Measurements from ENCODE around the gene TMEM81. TPM values are rescaled to one million over a fixed set of nuclear protein-coding genes. Genes with fewer than 3 reads are reported as not detected.

TMEM81 gene
- total RNA-seq, 1 donor from 2014 or later, result 3.7 TPM

DNA sequence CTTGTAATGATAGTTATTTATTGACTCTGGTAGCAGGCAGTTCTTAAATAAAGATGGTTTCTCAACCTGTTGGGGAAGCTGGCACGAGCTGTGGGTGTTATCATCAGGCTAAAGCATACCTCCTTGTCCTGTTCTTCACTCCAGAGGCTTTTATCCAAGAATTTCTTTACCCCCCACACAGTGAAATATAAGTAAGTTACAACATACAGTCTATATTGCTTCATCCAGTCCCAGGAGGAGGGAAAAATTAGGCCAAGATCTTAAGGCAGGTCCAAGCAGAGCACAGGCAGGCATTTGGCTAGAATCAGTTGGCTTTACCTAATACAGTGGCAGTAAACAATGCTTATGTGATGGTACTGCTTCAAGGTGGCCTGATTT is 6.3 kb downstream of the TMEM81 start:
- Mint-ChIP-seq H3K4me1 (ENCODE audit: low read depth) (no peaks in the 10 kb centered on the region), H3K27me3 (ENCODE audit: low read depth) (no peaks in the 10 kb centered on the region), H3K4me3 (ENCODE audit: unreplicated experiment) (no peak overlapping the region), H3K27ac (ENCODE audit: unreplicated experiment) (no peak overlapping the region), H3K36me3 (ENCODE audit: low read depth) (no peaks in the 10 kb centered on the region), H3K9me3 (ENCODE audit: low read depth) (no peaks in the 10 kb centered on the region)
- no peak for DNase-seq (ENCODE audit: low spot score)
- TF ChIP-seq, protein P1, sequence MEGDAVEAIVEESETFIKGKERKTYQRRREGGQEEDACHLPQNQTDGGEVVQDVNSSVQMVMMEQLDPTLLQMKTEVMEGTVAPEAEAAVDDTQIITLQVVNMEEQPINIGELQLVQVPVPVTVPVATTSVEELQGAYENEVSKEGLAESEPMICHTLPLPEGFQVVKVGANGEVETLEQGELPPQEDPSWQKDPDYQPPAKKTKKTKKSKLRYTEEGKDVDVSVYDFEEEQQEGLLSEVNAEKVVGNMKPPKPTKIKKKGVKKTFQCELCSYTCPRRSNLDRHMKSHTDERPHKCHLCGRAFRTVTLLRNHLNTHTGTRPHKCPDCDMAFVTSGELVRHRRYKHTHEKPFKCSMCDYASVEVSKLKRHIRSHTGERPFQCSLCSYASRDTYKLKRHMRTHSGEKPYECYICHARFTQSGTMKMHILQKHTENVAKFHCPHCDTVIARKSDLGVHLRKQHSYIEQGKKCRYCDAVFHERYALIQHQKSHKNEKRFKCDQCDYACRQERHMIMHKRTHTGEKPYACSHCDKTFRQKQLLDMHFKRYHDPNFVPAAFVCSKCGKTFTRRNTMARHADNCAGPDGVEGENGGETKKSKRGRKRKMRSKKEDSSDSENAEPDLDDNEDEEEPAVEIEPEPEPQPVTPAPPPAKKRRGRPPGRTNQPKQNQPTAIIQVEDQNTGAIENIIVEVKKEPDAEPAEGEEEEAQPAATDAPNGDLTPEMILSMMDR (IDR thresholded peaks at IDR 0.05), result no peak

DNA sequence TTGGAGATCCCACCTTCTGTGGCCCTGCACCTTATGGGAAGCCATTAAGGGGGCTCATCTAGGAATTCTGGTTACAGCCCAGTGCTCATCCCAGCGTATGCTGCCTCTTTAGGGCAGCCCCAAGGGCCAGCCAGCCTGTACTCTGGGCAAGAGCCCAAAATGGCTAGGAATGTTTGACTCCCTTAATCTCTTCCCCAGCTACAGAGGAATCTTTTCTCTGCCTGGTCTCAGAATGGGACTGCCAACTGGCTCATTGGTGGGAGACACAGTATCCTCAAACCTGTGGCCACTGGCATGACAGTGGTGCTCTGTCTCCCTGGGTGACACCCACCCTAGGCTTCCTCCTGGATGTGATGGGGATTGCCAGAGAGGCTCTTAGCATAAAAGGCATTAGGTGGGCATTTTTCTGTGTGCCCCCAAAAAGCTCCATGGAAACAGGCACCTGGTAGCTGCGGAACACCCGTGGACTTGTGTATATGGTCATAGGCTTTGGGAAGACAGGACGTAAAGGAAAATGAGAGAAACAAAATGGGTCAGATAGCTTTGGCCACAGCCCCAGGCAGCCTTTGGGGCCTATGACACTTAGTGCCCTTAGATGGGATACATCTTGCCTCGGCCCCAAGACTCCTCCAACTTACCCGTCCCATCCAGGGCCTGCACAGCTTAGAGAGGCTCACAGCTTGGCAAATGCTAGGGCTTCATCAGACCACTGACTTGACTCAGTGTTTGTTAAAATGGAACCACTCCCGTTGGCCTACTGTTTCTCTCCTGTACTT is 6.9 kb downstream of the TMEM81 start:
- TF ChIP-seq, protein P1 (IDR thresholded peaks at IDR 0.05), result no peak
- H3K4me3 Mint-ChIP-seq (ENCODE audit: unreplicated experiment), result no peak overlapping the region
- no peak for DNase-seq (ENCODE audit: low spot score)
- H3K4me1 Mint-ChIP-seq (ENCODE audit: low read depth), result no peaks in the 10 kb centered on the region
- no peak overlapping the region for H3K27ac Mint-ChIP-seq (ENCODE audit: unreplicated experiment)
- no peaks in the 10 kb centered on the region for H3K27me3 Mint-ChIP-seq (ENCODE audit: low read depth)
- H3K9me3 Mint-ChIP-seq (ENCODE audit: low read depth), result no peaks in the 10 kb centered on the region
- no peaks in the 10 kb centered on the region for H3K36me3 Mint-ChIP-seq (ENCODE audit: low read depth)

DNA sequence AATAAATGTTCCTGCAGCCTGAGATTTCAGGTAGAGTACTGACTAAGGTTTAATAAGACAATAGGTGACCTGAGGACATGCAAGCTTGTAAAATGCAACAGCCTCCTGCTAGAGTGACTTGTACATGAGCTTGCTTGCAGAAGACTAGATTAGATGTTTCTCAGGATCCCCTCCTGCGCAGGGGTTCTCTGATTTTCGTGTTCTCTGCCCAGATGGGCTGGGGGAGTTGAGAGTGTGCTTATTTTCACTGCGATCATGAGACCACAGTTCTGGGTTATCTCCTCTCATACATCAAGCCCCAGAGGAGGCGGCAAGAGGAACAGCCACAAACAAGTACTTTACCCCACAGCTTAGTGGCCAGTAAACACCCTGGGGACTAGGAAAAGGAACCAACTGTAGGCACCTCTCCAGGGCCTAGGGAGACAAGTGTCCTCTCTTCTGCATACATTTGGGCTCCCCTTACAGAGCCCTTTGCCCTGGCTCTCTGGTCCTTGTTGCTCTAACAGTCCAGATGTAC is 8.0 kb downstream of the TMEM81 start:
- TF ChIP-seq, protein P1 (IDR thresholded peaks at IDR 0.05), result no peak
- Mint-ChIP-seq H3K36me3 (ENCODE audit: low read depth) (no peaks in the 10 kb centered on the region), H3K4me1 (ENCODE audit: low read depth) (no peaks in the 10 kb centered on the region), H3K27me3 (ENCODE audit: low read depth) (no peaks in the 10 kb centered on the region), H3K9me3 (ENCODE audit: low read depth) (no peaks in the 10 kb centered on the region), H3K4me3 (ENCODE audit: unreplicated experiment) (no peak overlapping the region), H3K27ac (ENCODE audit: unreplicated experiment) (no peak overlapping the region)
- DNase-seq (ENCODE audit: low spot score), result no peak

DNA sequence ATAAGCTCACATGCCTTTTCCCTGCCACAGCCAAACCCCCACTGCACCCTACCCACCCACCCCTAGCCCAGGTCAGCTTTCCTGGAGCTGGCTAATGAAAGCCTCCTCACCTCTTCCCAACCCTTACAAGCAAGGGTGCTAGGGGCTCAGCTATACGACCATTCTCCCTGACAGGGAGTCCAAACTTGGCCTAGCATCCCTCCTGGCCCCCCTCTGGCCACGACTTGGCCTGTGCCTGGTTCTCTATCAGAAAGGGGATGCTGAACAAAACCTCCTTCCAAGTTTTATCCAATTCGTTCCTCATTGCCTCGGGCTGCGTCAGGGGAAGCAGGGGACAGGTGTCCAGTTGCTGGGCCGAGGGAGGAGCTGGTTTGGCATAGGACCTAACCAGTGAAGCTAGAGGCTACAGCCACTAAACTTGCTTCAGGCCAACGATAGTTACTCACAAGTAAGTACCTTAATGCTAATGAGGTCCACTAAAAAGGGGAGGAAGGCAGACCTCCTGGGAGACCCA is 8.6 kb downstream of the TMEM81 start:
- DNase-seq (ENCODE audit: low spot score), result no peak
- no peaks in the 10 kb centered on the region for H3K27me3 Mint-ChIP-seq (ENCODE audit: low read depth)

DNA sequence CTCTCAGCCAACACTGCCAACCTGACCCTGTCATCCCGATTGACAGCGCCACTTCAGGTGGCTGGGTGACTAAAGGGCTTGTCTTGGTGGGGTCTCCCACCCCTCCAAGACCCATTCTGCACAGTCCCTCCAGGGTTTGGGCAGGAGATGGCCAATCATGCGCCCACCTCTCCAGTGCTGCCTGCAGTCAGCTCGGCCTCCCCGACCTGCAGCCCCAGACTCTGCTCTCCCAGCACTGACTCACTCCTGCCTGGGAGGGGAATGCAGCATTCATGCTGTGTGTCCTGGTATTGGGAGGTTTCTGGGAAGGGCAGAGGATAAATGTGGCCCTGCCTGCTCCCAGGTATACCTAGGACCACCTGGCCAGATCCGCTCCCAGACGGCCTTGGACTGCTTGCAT is 9.7 kb downstream of the TMEM81 start:
- Mint-ChIP-seq H3K4me3 (ENCODE audit: unreplicated experiment) (no peak overlapping the region), H3K4me1 (ENCODE audit: low read depth) (no peaks in the 10 kb centered on the region), H3K27me3 (ENCODE audit: low read depth) (no peaks in the 10 kb centered on the region), H3K27ac (ENCODE audit: unreplicated experiment) (no peak overlapping the region), H3K9me3 (ENCODE audit: low read depth) (no peaks in the 10 kb centered on the region), H3K36me3 (ENCODE audit: low read depth) (no peaks in the 10 kb centered on the region)
- TF ChIP-seq, protein P1 (IDR thresholded peaks at IDR 0.05), result no peak
- DNase-seq (ENCODE audit: low spot score), result no peak

More for the DNA sequence above, 8.6 kb downstream of the TMEM81 start:
- no peak overlapping the region for H3K4me3 Mint-ChIP-seq (ENCODE audit: unreplicated experiment)
- no peaks in the 10 kb centered on the region for H3K4me1 Mint-ChIP-seq (ENCODE audit: low read depth)
- no peaks in the 10 kb centered on the region for H3K36me3 Mint-ChIP-seq (ENCODE audit: low read depth)
- no peak overlapping the region for H3K27ac Mint-ChIP-seq (ENCODE audit: unreplicated experiment)
- TF ChIP-seq, protein P1 (IDR thresholded peaks at IDR 0.05), result no peak
- no peaks in the 10 kb centered on the region for H3K9me3 Mint-ChIP-seq (ENCODE audit: low read depth)

All from chondrocyte (in vitro differentiated cells).